ENCODE data around the gene PRAMEF18.
"Not testable (repeated sequence)": the region's sequence is repeated elsewhere in the genome, so short reads cannot be mapped to it uniquely, and the experiment has no call there.

Gene PRAMEF18, protein sequence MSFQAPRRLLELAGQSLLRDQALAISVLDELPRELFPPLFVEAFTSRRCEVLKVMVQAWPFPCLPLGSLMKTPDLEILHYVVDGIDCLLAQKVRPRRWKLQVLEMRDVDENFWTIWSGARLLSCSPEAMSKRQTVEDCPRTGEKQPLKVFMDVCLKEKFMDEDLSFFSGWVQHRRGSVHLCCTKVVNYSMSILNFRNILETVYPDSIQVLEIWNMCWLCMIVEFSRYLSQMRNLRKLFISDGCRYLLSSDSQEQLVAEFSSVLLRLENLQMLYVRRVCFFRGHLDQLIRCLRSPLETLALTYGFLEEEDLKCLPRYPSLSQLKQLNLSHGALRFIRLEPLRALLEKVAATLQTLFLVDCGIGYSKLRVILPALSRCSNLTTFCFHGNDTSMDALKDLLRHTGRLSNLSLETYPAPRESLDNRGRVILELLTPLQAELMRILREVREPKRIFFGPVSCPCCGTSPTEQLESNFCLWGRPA

DNA sequence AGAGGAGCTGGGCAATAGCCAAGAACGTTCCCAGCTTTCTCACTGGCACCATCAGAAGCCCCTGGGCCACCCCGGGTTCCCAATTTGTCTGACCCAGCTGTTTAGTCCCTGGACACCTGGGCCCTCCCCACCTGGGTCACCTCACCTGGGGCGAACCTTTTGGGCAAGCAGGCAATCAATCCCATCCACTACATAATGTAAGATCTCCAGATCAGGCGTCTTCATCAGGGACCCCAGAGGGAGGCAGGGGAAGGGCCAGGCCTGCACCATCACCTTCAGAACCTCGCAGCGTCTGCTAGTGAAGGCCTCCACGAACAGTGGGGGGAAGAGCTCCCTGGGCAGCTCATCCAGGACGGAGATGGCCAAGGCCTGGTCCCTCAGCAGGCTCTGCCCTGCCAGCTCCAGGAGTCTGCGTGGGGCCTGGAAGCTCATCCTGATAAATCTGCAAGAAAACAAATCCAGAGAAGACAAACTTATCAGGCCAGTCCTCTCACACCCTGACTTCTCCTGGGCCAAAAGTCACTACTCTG lies at the start of gene PRAMEF18:
Gene PRAMEF18 (minus strand): TSS at position 480 of the 530 bp plus-strand sequence. CDS start 48 bp downstream, at position 432.
- peaks cover 48% of the 10 kb centered on the region for H3K9me3 ChIP-seq (ENCODE audit: control insufficient read depth, insufficient read depth, low read length)
- H3K36me3 ChIP-seq (ENCODE audit: control insufficient read depth, insufficient read depth, low read length), result not testable (repeated sequence)

DNA sequence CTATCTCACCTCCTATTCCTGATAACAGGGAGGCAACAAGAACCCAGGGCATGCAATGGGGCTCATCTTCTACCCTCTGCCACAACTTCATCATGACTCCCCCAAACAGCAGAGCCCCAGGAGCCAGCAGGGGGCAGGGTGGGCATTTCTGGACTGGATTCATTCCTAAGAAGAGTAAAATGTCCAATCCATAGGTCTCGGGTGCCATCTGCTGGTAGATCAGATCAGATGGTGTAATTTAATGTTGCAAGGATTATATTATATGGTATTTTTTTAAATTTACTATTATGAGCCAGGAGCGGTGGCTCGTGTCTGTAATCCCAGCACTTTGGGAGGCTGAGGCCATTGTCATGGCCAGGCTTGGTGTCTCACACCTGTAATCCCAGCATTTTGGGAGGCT lies 39.2 kb upstream of the PRAMEF18 start:
- not testable (repeated sequence) for H3K4me1 ChIP-seq (ENCODE audit: control insufficient read depth, insufficient read depth, low read length); H3K36me3 ChIP-seq (ENCODE audit: control insufficient read depth, insufficient read depth, low read length); H3K9ac ChIP-seq (ENCODE audit: low read depth, low read length)

More for the DNA sequence above, at the start of gene PRAMEF18:
- not testable (repeated sequence) for H3K27ac ChIP-seq (ENCODE audit: low read depth, low read length); H3K27me3 ChIP-seq (ENCODE audit: control insufficient read depth, insufficient read depth, low read length); H3K9ac ChIP-seq (ENCODE audit: low read depth, low read length); H3K4me1 ChIP-seq (ENCODE audit: control insufficient read depth, insufficient read depth, low read length); H3K4me3 ChIP-seq (ENCODE audit: low read depth, low read length)

DNA sequence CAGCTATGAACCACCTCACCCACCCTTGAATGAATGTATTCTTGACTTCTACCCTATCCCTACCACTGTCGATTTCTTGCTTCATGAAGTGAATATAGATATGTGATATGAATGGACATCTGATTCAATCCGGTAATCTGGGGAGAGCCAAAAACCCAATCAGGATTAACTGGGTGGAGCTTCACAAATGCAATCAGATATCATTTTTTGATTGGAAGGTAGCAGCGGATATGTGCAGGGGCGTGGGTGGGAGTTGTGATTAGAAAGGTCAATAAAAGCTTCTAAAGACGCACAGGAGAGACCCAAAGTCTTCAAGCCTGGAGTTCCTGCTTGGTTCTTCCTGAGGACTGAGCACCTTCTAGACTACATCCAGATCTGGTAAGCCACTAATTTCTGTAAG lies 27.9 kb upstream of the PRAMEF18 start, which contains the start of gene PRAMEF5:
Gene PRAMEF5 (plus strand): TSS at position 301 of the 400 bp plus-strand sequence. CDS start 5,071 bp downstream, outside the sequence.
- H3K27me3 ChIP-seq (ENCODE audit: control insufficient read depth, insufficient read depth, low read length); H3K4me3 ChIP-seq (ENCODE audit: low read depth, low read length); H3K4me1 ChIP-seq (ENCODE audit: control insufficient read depth, insufficient read depth, low read length): not testable (repeated sequence)

More for the DNA sequence above, 39.2 kb upstream of the PRAMEF18 start:
- not testable (repeated sequence) for H3K4me3 ChIP-seq (ENCODE audit: low read depth, low read length); H3K27ac ChIP-seq (ENCODE audit: low read depth, low read length); H3K27me3 ChIP-seq (ENCODE audit: control insufficient read depth, insufficient read depth, low read length); H3K9me3 ChIP-seq (ENCODE audit: control insufficient read depth, insufficient read depth, low read length)

DNA sequence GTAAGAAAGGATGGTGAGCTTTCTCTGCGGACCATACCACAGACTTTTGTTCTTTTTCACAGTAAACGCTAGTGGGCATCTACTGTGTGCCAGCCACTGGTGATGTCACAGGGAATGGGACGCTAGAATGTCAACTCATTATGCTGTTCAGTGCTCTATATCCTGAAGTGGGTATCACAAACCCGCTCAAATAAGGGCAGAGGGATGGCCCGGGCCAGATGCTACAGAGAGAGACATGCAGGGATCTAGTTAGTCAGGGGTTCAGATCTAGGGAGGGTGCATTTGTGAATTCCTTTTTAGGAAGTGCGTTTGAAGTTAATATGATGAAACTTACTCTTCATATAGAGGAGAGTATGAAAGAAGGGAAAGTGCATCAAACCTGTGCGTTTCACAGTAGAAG lies 21.2 kb upstream of the PRAMEF18 start:
- peaks cover 40% of the 10 kb centered on the region for H3K9me3 ChIP-seq (ENCODE audit: control insufficient read depth, insufficient read depth, low read length)
- not testable (repeated sequence) for H3K4me3 ChIP-seq (ENCODE audit: low read depth, low read length); H3K27ac ChIP-seq (ENCODE audit: low read depth, low read length); H3K4me1 ChIP-seq (ENCODE audit: control insufficient read depth, insufficient read depth, low read length); H3K36me3 ChIP-seq (ENCODE audit: control insufficient read depth, insufficient read depth, low read length); H3K9ac ChIP-seq (ENCODE audit: low read depth, low read length); H3K27me3 ChIP-seq (ENCODE audit: control insufficient read depth, insufficient read depth, low read length)

More for the DNA sequence above, 27.9 kb upstream of the PRAMEF18 start, which contains the start of gene PRAMEF5:
- not testable (repeated sequence) for H3K9me3 ChIP-seq (ENCODE audit: control insufficient read depth, insufficient read depth, low read length); H3K27ac ChIP-seq (ENCODE audit: low read depth, low read length); H3K36me3 ChIP-seq (ENCODE audit: control insufficient read depth, insufficient read depth, low read length); H3K9ac ChIP-seq (ENCODE audit: low read depth, low read length)

DNA sequence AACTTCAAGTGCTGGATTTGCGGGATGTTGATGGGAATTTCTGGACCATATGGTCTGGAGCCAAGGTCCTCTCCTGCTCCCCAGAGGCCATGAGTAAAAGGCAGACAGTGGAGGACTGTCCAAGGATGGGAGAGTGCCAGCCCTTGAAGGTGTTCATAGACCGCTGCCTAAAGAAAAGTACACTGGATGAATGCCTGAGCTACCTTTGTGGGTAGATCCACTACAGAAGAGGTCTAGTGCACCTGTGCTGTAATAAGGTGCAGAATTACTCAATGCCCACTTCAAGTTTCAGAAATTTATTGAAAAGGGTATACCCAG lies 20.6 kb upstream of the PRAMEF18 start:
- not testable (repeated sequence) for H3K9ac ChIP-seq (ENCODE audit: low read depth, low read length); H3K36me3 ChIP-seq (ENCODE audit: control insufficient read depth, insufficient read depth, low read length)
- H3K9me3 ChIP-seq (ENCODE audit: control insufficient read depth, insufficient read depth, low read length), result peaks cover 46% of the 10 kb centered on the region

DNA sequence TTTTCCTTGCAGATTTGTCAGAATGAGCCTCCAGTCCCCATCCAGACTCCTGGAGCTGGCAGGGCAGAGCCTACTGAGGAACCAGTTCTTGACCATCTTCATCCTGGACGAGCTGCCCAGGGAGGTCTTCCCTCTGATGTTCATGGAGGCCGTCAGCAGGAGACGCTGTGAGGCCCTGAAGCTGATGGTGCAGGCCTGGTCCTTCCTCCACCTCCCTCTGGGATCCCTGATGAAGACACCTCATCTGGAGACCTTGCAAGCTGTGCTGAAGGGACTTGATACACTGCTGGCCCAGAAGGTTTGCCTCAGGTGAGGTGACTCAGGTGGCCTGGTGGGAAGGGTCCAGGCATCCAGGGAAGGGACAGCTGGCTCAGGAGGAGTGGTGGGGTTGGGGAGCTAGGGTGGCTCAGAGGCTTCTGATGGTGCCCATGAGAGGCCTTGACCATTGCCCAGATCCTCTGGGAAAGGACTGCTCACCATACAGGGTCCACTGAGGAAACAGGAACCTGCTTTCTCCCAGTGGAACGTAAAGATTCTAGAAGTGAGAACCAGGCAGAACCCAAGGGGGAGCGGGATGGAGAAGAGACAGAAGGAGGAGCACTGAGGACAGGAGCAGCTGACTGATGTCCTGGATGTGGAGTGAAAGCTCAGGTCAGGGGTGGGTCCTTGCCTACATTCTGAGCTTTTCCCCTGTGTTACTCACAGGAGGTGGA lies 20.0 kb upstream of the PRAMEF18 start:
- not testable (repeated sequence) for H3K27me3 ChIP-seq (ENCODE audit: control insufficient read depth, insufficient read depth, low read length); H3K9ac ChIP-seq (ENCODE audit: low read depth, low read length)
- H3K9me3 ChIP-seq (ENCODE audit: control insufficient read depth, insufficient read depth, low read length), result peaks cover 50% of the 10 kb centered on the region

More for the DNA sequence above, 20.6 kb upstream of the PRAMEF18 start:
- not testable (repeated sequence) for H3K27ac ChIP-seq (ENCODE audit: low read depth, low read length); H3K4me3 ChIP-seq (ENCODE audit: low read depth, low read length); H3K4me1 ChIP-seq (ENCODE audit: control insufficient read depth, insufficient read depth, low read length); H3K27me3 ChIP-seq (ENCODE audit: control insufficient read depth, insufficient read depth, low read length)

DNA sequence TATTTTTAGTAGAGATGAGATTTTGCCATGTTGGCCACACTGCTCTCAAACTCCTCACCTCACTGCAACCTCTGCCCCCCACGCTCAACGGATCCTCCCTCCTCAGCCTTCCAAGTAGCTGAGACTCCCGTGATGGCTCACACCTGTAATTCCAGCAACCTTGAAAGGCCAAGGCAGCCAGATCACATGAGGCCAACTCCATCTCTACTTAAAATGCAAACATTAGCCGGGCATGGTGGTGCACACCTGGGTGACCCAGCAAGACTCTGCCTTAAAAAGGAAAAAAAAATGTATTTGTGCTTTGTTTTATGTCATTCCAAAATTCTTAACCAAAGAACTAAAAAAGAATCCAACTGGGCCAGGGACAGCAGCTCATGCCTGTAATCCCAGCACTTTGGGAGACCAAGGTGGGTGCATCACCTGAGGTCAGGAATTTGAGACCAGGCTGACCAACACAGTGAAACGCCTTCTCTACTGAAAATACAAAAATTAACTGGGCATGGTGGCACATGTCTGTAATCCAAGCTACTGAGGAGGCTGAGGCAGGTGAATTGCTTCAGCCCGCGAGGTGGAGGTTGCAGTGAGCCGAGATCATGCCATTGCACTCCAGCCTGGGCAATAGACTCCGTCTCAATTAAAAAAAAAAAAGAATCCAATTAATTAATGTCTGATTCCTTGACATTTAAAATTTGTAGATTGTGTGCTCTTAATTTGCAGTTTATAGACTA lies 17.7 kb upstream of the PRAMEF18 start:
- not testable (repeated sequence) for H3K9ac ChIP-seq (ENCODE audit: low read depth, low read length); H3K27ac ChIP-seq (ENCODE audit: low read depth, low read length); H3K4me3 ChIP-seq (ENCODE audit: low read depth, low read length); H3K36me3 ChIP-seq (ENCODE audit: control insufficient read depth, insufficient read depth, low read length); H3K27me3 ChIP-seq (ENCODE audit: control insufficient read depth, insufficient read depth, low read length); H3K4me1 ChIP-seq (ENCODE audit: control insufficient read depth, insufficient read depth, low read length)
- peaks cover 55% of the 10 kb centered on the region for H3K9me3 ChIP-seq (ENCODE audit: control insufficient read depth, insufficient read depth, low read length)

More for the DNA sequence above, 20.0 kb upstream of the PRAMEF18 start:
- not testable (repeated sequence) for H3K27ac ChIP-seq (ENCODE audit: low read depth, low read length); H3K4me1 ChIP-seq (ENCODE audit: control insufficient read depth, insufficient read depth, low read length); H3K4me3 ChIP-seq (ENCODE audit: low read depth, low read length); H3K36me3 ChIP-seq (ENCODE audit: control insufficient read depth, insufficient read depth, low read length)

DNA sequence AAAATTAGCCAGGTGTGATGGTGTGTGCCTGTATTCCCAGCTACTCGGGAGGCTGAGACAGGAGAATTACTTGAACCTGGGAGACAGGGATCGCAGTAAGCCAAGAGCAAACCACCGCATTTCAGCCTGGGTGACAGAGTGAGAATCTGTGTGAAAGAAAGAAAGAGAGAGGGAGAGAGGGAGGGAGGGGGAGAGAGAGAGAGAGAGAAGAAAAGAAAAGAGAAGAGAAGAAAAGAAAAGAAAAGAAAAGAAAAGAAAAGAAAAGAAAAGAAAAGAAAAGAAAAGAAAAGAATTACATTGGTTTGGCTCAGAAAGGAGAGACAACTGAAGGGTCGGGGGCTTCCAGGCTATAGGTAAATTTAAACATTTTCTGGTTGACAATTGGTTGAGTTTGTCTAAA lies 13.7 kb upstream of the PRAMEF18 start:
- not testable (repeated sequence) for H3K27me3 ChIP-seq (ENCODE audit: control insufficient read depth, insufficient read depth, low read length); H3K4me1 ChIP-seq (ENCODE audit: control insufficient read depth, insufficient read depth, low read length); H3K4me3 ChIP-seq (ENCODE audit: low read depth, low read length); H3K9ac ChIP-seq (ENCODE audit: low read depth, low read length); H3K27ac ChIP-seq (ENCODE audit: low read depth, low read length); H3K36me3 ChIP-seq (ENCODE audit: control insufficient read depth, insufficient read depth, low read length)
- H3K9me3 ChIP-seq (ENCODE audit: control insufficient read depth, insufficient read depth, low read length), result peaks cover 42% of the 10 kb centered on the region

DNA sequence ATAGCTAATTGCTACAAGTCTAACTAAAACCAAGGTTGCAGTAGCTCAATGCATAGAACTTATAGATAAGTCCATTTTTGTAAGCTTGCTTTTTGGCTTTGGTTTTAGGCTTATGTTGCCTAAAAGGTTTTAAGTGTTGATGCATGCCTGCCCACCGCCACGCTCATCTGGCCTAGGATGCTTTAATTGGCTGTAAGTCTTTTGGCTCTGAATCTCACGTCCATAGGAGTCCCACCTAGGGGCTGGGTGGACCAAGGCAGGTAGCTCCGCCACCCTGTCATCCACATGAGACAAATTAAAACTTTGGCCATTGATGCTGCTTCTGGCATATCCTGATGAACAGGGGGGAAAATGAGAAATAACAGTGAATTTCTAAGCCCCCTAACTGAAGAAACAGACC lies 11.6 kb upstream of the PRAMEF18 start:
- not testable (repeated sequence) for H3K4me3 ChIP-seq (ENCODE audit: low read depth, low read length); H3K4me1 ChIP-seq (ENCODE audit: control insufficient read depth, insufficient read depth, low read length); H3K9ac ChIP-seq (ENCODE audit: low read depth, low read length); H3K36me3 ChIP-seq (ENCODE audit: control insufficient read depth, insufficient read depth, low read length); H3K27ac ChIP-seq (ENCODE audit: low read depth, low read length); H3K27me3 ChIP-seq (ENCODE audit: control insufficient read depth, insufficient read depth, low read length)
- peaks cover 48% of the 10 kb centered on the region for H3K9me3 ChIP-seq (ENCODE audit: control insufficient read depth, insufficient read depth, low read length)

DNA sequence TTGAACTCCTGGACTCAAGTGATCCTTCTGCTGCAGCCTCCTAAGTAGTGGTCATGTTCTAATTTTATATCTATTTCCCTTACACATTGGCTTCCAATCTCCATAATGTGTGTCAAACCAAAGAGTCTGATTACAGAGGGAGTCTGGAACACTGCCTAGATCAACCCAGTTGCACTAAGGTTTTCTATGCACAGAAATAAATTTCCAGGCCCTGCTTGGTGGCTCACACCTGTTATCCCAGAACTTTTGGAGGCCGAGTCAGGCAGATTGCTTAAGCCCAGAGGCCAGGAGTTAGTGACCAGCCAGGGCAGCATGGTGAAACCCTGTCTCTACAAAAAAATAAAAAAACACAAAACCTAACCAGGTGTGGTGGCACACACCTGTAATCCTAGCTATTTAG lies 8.1 kb upstream of the PRAMEF18 start:
- peaks cover 58% of the 10 kb centered on the region for H3K9me3 ChIP-seq (ENCODE audit: control insufficient read depth, insufficient read depth, low read length)
- H3K36me3 ChIP-seq (ENCODE audit: control insufficient read depth, insufficient read depth, low read length); H3K9ac ChIP-seq (ENCODE audit: low read depth, low read length); H3K27me3 ChIP-seq (ENCODE audit: control insufficient read depth, insufficient read depth, low read length); H3K27ac ChIP-seq (ENCODE audit: low read depth, low read length); H3K4me3 ChIP-seq (ENCODE audit: low read depth, low read length); H3K4me1 ChIP-seq (ENCODE audit: control insufficient read depth, insufficient read depth, low read length): not testable (repeated sequence)

All from HUES48 (cell line).